Measurements from ENCODE around the gene GALNT14. TPM values are rescaled to one million over a fixed set of nuclear protein-coding genes. Genes with fewer than 3 reads are reported as not detected.
A peak's percentile ranks its signal among the peaks of the same experiment; 100 is the strongest.

GALNT14 gene
- polyA plus RNA-seq, 3 donors from 2014 or later = not detected

GRCh38 chr2:31051258-31052140 lies 86.7 kb downstream of the GALNT14 start:
- H3K36me3 Mint-ChIP-seq = no peaks in the 10 kb centered on the region
- DNase-seq = peak in 1 of 3 donors; percentile 0
- H3K4me1 Mint-ChIP-seq = peaks cover 0 to 8% of the 10 kb centered on the region in 2 donors
- H3K27ac Mint-ChIP-seq = no peak overlapping the region
- H3K27me3 Mint-ChIP-seq (ENCODE audit: low read depth in 3 of 3) = peaks cover 0 to 3% (median 1%) of the 10 kb centered on the region in 3 donors
- H3K9me3 Mint-ChIP-seq = no peaks in the 10 kb centered on the region
- no peak overlapping the region for H3K4me3 Mint-ChIP-seq

GRCh38 chr2:31049916-31050588 lies 88.2 kb downstream of the GALNT14 start:
- Mint-ChIP-seq H3K27me3 (ENCODE audit: low read depth in 3 of 3) (peaks cover 0 to 3% (median 1%) of the 10 kb centered on the region in 3 donors), H3K4me3 (no peak overlapping the region), H3K9me3 (no peaks in the 10 kb centered on the region), H3K4me1 (peaks cover 0 to 8% of the 10 kb centered on the region in 2 donors), H3K27ac (no peak overlapping the region), H3K36me3 (no peaks in the 10 kb centered on the region)
- no peak for DNase-seq

DNA sequence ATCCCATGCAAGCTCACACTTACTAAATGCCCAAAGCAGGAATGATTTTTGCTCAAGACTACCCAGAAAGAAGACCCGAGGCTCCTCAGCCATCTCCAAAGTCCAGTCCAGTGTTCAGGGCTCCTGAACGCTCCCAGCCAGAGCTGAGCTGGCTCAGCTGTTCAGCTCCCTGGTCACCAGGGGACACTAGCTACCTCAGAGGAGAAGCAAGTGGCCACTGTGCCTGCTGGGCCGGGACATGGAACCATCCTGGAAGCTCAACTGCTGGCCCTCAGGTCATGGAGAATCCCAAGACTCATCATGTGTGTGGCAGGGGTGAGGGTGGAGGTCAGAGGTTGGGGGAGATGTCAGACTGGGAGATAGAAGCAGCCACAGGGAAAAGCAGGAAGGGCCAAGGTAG lies 89.0 kb downstream of the GALNT14 start:
- Mint-ChIP-seq H3K27ac (no peak overlapping the region), H3K4me1 (peaks cover 0 to 8% of the 10 kb centered on the region in 2 donors), H3K9me3 (no peaks in the 10 kb centered on the region), H3K4me3 (no peak overlapping the region), H3K36me3 (no peaks in the 10 kb centered on the region), H3K27me3 (ENCODE audit: low read depth in 3 of 3) (peaks cover 0 to 3% (median under 1%) of the 10 kb centered on the region in 3 donors)
- no peak for DNase-seq

GRCh38 chr2:31047599-31047998 lies 90.6 kb downstream of the GALNT14 start:
- H3K4me1 Mint-ChIP-seq = peaks cover 0 to 8% of the 10 kb centered on the region in 2 donors
- no peak for DNase-seq
- no peak overlapping the region for H3K4me3 Mint-ChIP-seq
- no peaks in the 10 kb centered on the region for H3K9me3 Mint-ChIP-seq
- no peaks in the 10 kb centered on the region for H3K36me3 Mint-ChIP-seq
- peaks cover 0 to 3% (median 2%) of the 10 kb centered on the region in 3 donors for H3K27me3 Mint-ChIP-seq (ENCODE audit: low read depth in 3 of 3)
- no peak overlapping the region for H3K27ac Mint-ChIP-seq

GRCh38 chr2:31038385-31038784 lies 99.9 kb downstream of the GALNT14 start:
- H3K4me3 Mint-ChIP-seq = no peak overlapping the region
- DNase-seq = no peak
- peaks cover 13 to 21% (median 20%) of the 10 kb centered on the region in 6 donors for H3K9me3 Mint-ChIP-seq
- no peaks in the 10 kb centered on the region for H3K36me3 Mint-ChIP-seq
- H3K27me3 Mint-ChIP-seq (ENCODE audit: low read depth in 3 of 3) = peaks cover 0 to 7% (median 4%) of the 10 kb centered on the region in 3 donors
- no peaks in the 10 kb centered on the region for H3K4me1 Mint-ChIP-seq
- H3K27ac Mint-ChIP-seq = no peak overlapping the region

GRCh38 chr2:31037058-31037457 lies 101.2 kb downstream of the GALNT14 start:
- Mint-ChIP-seq H3K9me3 (peaks cover 15 to 21% (median 20%) of the 10 kb centered on the region in 6 donors), H3K36me3 (no peaks in the 10 kb centered on the region), H3K27me3 (ENCODE audit: low read depth in 3 of 3) (peaks cover 0 to 7% (median 5%) of the 10 kb centered on the region in 3 donors), H3K4me3 (no peak overlapping the region), H3K4me1 (no peaks in the 10 kb centered on the region), H3K27ac (no peak overlapping the region)
- no peak for DNase-seq

DNA sequence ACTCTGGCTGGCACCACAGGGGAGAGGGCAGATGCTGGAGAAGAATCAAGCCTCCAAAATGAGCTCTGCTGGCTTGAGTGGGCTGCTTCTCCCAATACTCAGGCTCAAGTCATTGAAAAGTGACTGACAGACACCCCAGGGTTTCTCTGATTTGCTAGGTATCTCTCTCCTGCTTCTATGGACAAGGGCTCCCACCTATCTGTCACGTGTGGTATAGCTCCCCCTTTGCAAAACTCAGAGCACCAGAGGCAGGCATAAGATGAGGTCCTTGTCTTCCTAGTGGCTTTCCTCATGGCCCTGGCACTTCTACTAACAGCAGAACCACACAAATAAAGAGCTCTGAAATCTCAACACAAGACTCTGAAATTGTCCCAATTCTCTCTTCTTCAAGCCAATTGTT lies 105.2 kb downstream of the GALNT14 start:
- H3K27me3 Mint-ChIP-seq (ENCODE audit: low read depth in 3 of 3) = peaks cover 0 to 6% (median 5%) of the 10 kb centered on the region in 3 donors
- H3K4me1 Mint-ChIP-seq = no peaks in the 10 kb centered on the region
- H3K9me3 Mint-ChIP-seq = peaks cover 16 to 21% (median 19%) of the 10 kb centered on the region in 6 donors
- DNase-seq = no peak
- no peak overlapping the region for H3K27ac Mint-ChIP-seq
- no peaks in the 10 kb centered on the region for H3K36me3 Mint-ChIP-seq
- no peak overlapping the region for H3K4me3 Mint-ChIP-seq

- Mint-ChIP-seq H3K27ac (no peak overlapping the region), H3K27me3 (ENCODE audit: low read depth in 3 of 3) (peaks cover 0 to 6% (median 5%) of the 10 kb centered on the region in 3 donors), H3K4me3 (no peak overlapping the region), H3K36me3 (no peaks in the 10 kb centered on the region), H3K4me1 (no peaks in the 10 kb centered on the region), H3K9me3 (peaks cover 12 to 17% (median 15%) of the 10 kb centered on the region in 6 donors)
- DNase-seq = no peak
Observed at GRCh38 chr2:31032475-31032874, 105.8 kb downstream of the GALNT14 start.

- H3K27ac Mint-ChIP-seq = no peak overlapping the region
- peaks cover 2 to 6% (median 4%) of the 10 kb centered on the region in 6 donors for H3K9me3 Mint-ChIP-seq
- H3K27me3 Mint-ChIP-seq (ENCODE audit: low read depth in 3 of 3) = peaks cover 0 to 5% (median 2%) of the 10 kb centered on the region in 3 donors
- H3K4me3 Mint-ChIP-seq = no peak overlapping the region
- DNase-seq = no peak
- H3K36me3 Mint-ChIP-seq = no peaks in the 10 kb centered on the region
- no peaks in the 10 kb centered on the region for H3K4me1 Mint-ChIP-seq
Observed at GRCh38 chr2:31031132-31031706, 107.0 kb downstream of the GALNT14 start.

DNA sequence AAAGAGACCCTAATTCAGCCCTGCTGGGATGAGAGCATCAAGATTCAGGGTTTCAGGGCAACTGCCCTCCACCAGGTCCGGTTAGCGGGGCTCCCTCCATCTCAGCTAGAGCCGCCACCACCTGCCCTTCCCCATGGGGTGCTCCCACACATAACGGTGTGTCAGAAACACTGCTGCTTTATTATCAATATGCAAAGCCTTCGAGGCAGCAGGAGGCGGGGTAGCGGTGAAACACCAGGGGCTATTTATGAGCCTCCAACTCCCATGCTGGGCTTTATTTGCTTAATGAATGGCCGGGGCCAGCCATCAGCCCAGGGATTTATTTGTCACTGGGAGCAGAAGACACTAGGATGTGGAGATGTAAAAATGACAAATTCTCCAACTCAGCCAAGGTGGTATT lies 109.8 kb downstream of the GALNT14 start:
- no peaks in the 10 kb centered on the region for H3K4me1 Mint-ChIP-seq
- peaks cover 0 to 2% (median under 1%) of the 10 kb centered on the region in 3 donors for H3K27me3 Mint-ChIP-seq (ENCODE audit: low read depth in 3 of 3)
- no peak for DNase-seq
- H3K27ac Mint-ChIP-seq = no peak overlapping the region
- no peaks in the 10 kb centered on the region for H3K36me3 Mint-ChIP-seq
- peaks cover 0 to 4% (median 0%) of the 10 kb centered on the region in 6 donors for H3K9me3 Mint-ChIP-seq
- no peak overlapping the region for H3K4me3 Mint-ChIP-seq

DNA sequence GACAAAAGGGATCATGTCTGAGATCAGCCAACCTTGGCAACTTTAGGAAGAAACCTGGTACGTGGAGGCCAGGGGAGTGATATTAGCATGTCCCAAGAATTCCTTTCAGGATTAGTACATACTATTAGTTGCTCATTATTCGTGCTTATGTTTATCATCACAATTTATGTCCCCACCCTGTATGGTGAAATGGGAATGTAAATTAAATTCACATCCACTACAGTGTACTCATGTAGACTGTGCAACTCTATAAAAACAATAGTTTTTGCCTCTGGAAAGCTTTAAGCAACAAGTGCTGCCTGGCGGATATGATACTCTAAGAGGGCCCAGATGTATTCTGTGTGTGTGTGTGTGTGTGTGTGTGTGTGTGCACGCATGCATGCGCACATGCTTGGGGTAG lies 110.7 kb downstream of the GALNT14 start:
- Mint-ChIP-seq H3K27me3 (ENCODE audit: low read depth in 3 of 3) (no peaks in the 10 kb centered on the region), H3K4me3 (no peak overlapping the region), H3K27ac (no peak overlapping the region), H3K4me1 (no peaks in the 10 kb centered on the region), H3K36me3 (no peaks in the 10 kb centered on the region), H3K9me3 (peaks cover 0 to 4% (median 0%) of the 10 kb centered on the region in 6 donors)
- no peak for DNase-seq

DNA sequence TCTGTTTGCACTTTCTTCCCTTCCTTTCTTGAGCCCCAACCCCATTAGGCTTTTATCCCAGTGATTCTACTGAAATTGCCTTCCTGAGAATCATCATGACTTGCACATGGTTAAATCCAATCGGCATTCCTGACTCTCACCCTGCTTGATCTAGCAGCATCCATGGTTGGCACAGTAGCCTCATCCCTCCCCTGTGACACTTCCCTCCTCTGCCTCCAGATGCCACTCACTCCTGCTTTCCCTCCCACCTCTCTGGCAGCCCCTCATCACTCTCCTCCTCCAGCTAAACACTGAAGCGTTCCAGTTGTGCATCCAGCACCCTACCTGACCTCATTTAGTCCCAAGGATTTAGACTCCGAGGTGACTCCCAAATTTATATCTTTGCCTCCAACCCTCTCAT lies 114.7 kb downstream of the GALNT14 start:
- H3K4me3 Mint-ChIP-seq = no peak overlapping the region
- H3K4me1 Mint-ChIP-seq = no peaks in the 10 kb centered on the region
- no peaks in the 10 kb centered on the region for H3K36me3 Mint-ChIP-seq
- no peak overlapping the region for H3K27ac Mint-ChIP-seq
- no peak for DNase-seq
- H3K9me3 Mint-ChIP-seq = no peaks in the 10 kb centered on the region
- H3K27me3 Mint-ChIP-seq (ENCODE audit: low read depth in 3 of 3) = peaks cover 0 to 2% (median 0%) of the 10 kb centered on the region in 3 donors

GRCh38 chr2:31020713-31021112 lies 117.5 kb downstream of the GALNT14 start:
- no peak for DNase-seq
- Mint-ChIP-seq H3K36me3 (no peaks in the 10 kb centered on the region), H3K4me3 (no peak overlapping the region), H3K27ac (no peak overlapping the region), H3K4me1 (no peaks in the 10 kb centered on the region), H3K9me3 (no peaks in the 10 kb centered on the region), H3K27me3 (ENCODE audit: low read depth in 3 of 3) (peaks cover 2 to 3% (median 2%) of the 10 kb centered on the region in 3 donors)

DNA sequence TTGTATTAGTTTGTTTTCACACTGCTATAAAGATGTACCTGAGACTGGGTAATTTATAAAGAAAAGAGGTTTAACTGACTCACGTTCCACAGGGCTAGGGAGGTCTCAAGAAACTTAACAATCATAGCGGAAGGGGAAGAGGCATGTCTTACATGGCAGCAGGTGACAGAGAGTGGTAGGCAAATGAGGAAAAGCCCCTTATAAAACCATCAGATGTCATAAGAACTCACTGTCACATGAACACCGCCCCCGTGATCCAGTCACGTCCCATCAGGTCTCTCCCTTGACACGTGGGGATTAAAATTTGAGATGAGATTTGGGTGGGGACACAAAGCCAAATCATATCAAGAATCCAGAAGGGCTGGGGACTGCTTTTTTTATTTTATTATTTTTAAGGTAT lies 120.0 kb downstream of the GALNT14 start:
- Mint-ChIP-seq H3K27ac (no peak overlapping the region), H3K9me3 (no peaks in the 10 kb centered on the region), H3K4me3 (no peak overlapping the region)

More for the DNA sequence above, 120.0 kb downstream of the GALNT14 start:
- H3K36me3 Mint-ChIP-seq = no peaks in the 10 kb centered on the region
- peaks cover 2 to 5% (median 2%) of the 10 kb centered on the region in 3 donors for H3K27me3 Mint-ChIP-seq (ENCODE audit: low read depth in 3 of 3)
- H3K4me1 Mint-ChIP-seq = no peaks in the 10 kb centered on the region
- no peak for DNase-seq
